Neural cell (in vitro differentiated cells): ENCODE data around the gene DLK1. TPM values are rescaled to one million over a fixed set of nuclear protein-coding genes. Genes with fewer than 3 reads are reported as not detected.

Source experiments
- H2AFZ ChIP-seq: fragments of 200-600, 300-800 bp; sonication (generic), shearing (Covaris generic); 2 replicates; pipeline ENCODE4 v1.6.0; 2014; ENCODE audit warnings: low read depth, mild to moderate bottlenecking, antibody characterized with exemption, low read length, moderate library complexity
- H3F3A ChIP-seq: fragments of 200-600 bp; shearing (Covaris generic); 2 replicates; pipeline ENCODE4 v1.6.1; 2016; ENCODE audit warnings: mild to moderate bottlenecking, moderate library complexity, mixed read lengths, antibody characterized with exemption, low read length; ENCODE audit not compliant: insufficient read depth, poor library complexity, severe bottlenecking
- H3K27ac ChIP-seq: fragments of 200-600, 300-800 bp; sonication (generic), shearing (Covaris generic); 2 replicates; pipeline ENCODE4 v1.5.1; 2014; ENCODE audit warnings: mild to moderate bottlenecking, low read length, moderate library complexity
- H3K27me3 ChIP-seq: fragments of 300-800, 200-600 bp; sonication (generic), shearing (Covaris generic); 2 replicates; pipeline ENCODE4 v1.6.0; 2014; ENCODE audit warnings: mild to moderate bottlenecking, low read depth, low read length, moderate library complexity; ENCODE audit not compliant: insufficient read depth
- H3K36me3 ChIP-seq: fragments of 300-800, 200-600 bp; sonication (generic), shearing (Covaris generic); 2 replicates; pipeline ENCODE4 v1.5.1; 2014; ENCODE audit warnings: mild to moderate bottlenecking, antibody characterized with exemption, low read length, moderate library complexity; ENCODE audit not compliant: insufficient read depth
- H3K4me2 ChIP-seq: fragments of 300-800, 200-600 bp; sonication (generic), shearing (Covaris generic); 2 replicates; pipeline ENCODE4 v1.6.0; 2014; ENCODE audit warnings: mild to moderate bottlenecking, low read length
- H3K4me3 ChIP-seq: fragments of 300-800, 200-600 bp; sonication (generic), shearing (Covaris generic); 2 replicates; pipeline ENCODE4 v1.5.1; 2014; ENCODE audit warnings: mild to moderate bottlenecking, low read length, moderate library complexity
- H3K79me2 ChIP-seq: fragments of 200-600 bp; shearing (Covaris generic); replicated peaks from 2 replicates; pipeline ENCODE4 v1.6.0; 2014; ENCODE audit warnings: mild to moderate bottlenecking, low read length, moderate library complexity; ENCODE audit not compliant: insufficient read depth
- H3K9ac ChIP-seq: fragments of 300-800, 200-600 bp; sonication (generic), shearing (Covaris generic); 2 replicates; pipeline ENCODE4 v1.6.1; 2016; ENCODE audit warnings: mild to moderate bottlenecking, low read length, mixed read lengths
- H3K9me2 ChIP-seq: fragments of 200-600 bp; shearing (Covaris generic); 2 replicates; pipeline ENCODE4 v1.6.1; 2016; ENCODE audit warnings: mild to moderate bottlenecking, low read length, mixed read lengths; ENCODE audit not compliant: insufficient read depth
- H3K9me3 ChIP-seq: fragments of 200-600, 300-800 bp; sonication (generic), shearing (Covaris generic); 2 replicates; pipeline ENCODE4 v1.6.1; 2016; ENCODE audit warnings: mild to moderate bottlenecking, mixed run types, low read length, moderate library complexity, mixed read lengths
- H4K20me1 ChIP-seq: fragments of 200-600 bp; shearing (Covaris generic); 2 replicates; pipeline ENCODE4 v1.6.1; 2016; ENCODE audit warnings: mild to moderate bottlenecking, mixed run types; ENCODE audit not compliant: insufficient read depth
- EP300 ChIP-seq: fragments of 450-650 bp; conservative IDR thresholded peaks from 2 replicates; pipeline ENCODE4 v1.6.1; 2014; ENCODE audit warnings: antibody characterized with exemption, mild to moderate bottlenecking, moderate library complexity; ENCODE audit not compliant: poor library complexity, severe bottlenecking
- EZH2 ChIP-seq: fragments of 200-600, 300-800 bp; shearing (Covaris generic), sonication (generic); IDR thresholded peaks from 2 replicates; pipeline ENCODE4 v1.6.1; 2014; ENCODE audit warnings: antibody characterized with exemption, low read length, borderline replicate concordance, mild to moderate bottlenecking; ENCODE audit not compliant: insufficient read depth, poor library complexity, severe bottlenecking
- MXI1 ChIP-seq: fragments of 450-650 bp; conservative IDR thresholded peaks from 2 replicates; pipeline ENCODE4 v1.6.1; 2014; ENCODE audit warnings: antibody characterized with exemption, mild to moderate bottlenecking; ENCODE audit not compliant: poor library complexity, severe bottlenecking
- POLR2AphosphoS5 ChIP-seq: IDR thresholded peaks from 2 replicates; pipeline ENCODE4 v1.6.1; 2012
- RAD21 ChIP-seq: fragments of 450-650 bp; conservative IDR thresholded peaks from 2 replicates; pipeline ENCODE4 v1.6.1; 2014; ENCODE audit warnings: antibody characterized with exemption, mild to moderate bottlenecking, moderate library complexity
- SMC3 ChIP-seq: fragments of 450-650 bp; conservative IDR thresholded peaks from 2 replicates; pipeline ENCODE4 v1.6.1; 2014; ENCODE audit warnings: antibody characterized with exemption, mild to moderate bottlenecking, moderate library complexity; ENCODE audit not compliant: poor library complexity
- TAF1 ChIP-seq: IDR thresholded peaks from 2 replicates; pipeline ENCODE4 v1.6.1; 2012; ENCODE audit warnings: low read depth
- polyA plus RNA-seq: library from polyadenylated mRNA; depleted of rRNA; stranded (reverse); fragments of >200 nt; gene quantifications from 2 replicates; pipeline ENCODE4 v1.2.3, GENCODE V29; 2014
- TF ChIP-seq, protein P1 (sequence below): fragments of 450-650 bp; IDR thresholded peaks from 2 replicates; pipeline ENCODE4 v1.5.1; 2014; ENCODE audit warnings: antibody characterized with exemption, mild to moderate bottlenecking, moderate library complexity; ENCODE audit not compliant: poor library complexity, severe bottlenecking
- TF ChIP-seq, protein P2 (sequence below): IDR thresholded peaks from 2 replicates; pipeline ENCODE4 v1.6.1; 2012; ENCODE audit warnings: borderline replicate concordance

Gene DLK1
- polyA plus RNA-seq, 1 donor from 2014 or later = 6.8 TPM

DNA sequence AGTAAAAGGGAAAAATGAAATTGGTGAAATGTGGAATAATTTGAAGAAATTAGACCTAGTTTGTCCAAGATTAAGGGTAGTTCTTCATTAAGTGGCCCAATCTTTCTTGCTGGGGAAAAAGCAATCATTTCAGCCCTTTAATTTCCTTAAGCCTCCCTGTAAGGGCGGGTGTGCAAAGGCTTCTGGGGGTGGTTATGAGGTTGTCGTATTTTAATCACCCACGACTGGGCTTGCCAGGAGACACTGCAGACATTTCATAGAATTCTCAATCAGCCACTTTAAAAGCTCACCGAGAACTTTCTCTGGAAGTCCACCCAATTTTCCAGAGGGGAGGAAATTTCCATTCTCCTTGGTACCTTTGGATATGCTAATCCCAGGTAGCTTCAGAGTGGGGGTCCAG lies 43.4 kb downstream of the DLK1 start:
- no peak for TF ChIP-seq SMC3
- no peak for TF ChIP-seq MXI1
- TF ChIP-seq EZH2 = no peak
- TF ChIP-seq TAF1 = no peak
- TF ChIP-seq POLR2AphosphoS5 = no peak
- TF ChIP-seq, protein P1, sequence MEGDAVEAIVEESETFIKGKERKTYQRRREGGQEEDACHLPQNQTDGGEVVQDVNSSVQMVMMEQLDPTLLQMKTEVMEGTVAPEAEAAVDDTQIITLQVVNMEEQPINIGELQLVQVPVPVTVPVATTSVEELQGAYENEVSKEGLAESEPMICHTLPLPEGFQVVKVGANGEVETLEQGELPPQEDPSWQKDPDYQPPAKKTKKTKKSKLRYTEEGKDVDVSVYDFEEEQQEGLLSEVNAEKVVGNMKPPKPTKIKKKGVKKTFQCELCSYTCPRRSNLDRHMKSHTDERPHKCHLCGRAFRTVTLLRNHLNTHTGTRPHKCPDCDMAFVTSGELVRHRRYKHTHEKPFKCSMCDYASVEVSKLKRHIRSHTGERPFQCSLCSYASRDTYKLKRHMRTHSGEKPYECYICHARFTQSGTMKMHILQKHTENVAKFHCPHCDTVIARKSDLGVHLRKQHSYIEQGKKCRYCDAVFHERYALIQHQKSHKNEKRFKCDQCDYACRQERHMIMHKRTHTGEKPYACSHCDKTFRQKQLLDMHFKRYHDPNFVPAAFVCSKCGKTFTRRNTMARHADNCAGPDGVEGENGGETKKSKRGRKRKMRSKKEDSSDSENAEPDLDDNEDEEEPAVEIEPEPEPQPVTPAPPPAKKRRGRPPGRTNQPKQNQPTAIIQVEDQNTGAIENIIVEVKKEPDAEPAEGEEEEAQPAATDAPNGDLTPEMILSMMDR = no peak
- no peak for TF ChIP-seq RAD21
- TF ChIP-seq, protein P2, sequence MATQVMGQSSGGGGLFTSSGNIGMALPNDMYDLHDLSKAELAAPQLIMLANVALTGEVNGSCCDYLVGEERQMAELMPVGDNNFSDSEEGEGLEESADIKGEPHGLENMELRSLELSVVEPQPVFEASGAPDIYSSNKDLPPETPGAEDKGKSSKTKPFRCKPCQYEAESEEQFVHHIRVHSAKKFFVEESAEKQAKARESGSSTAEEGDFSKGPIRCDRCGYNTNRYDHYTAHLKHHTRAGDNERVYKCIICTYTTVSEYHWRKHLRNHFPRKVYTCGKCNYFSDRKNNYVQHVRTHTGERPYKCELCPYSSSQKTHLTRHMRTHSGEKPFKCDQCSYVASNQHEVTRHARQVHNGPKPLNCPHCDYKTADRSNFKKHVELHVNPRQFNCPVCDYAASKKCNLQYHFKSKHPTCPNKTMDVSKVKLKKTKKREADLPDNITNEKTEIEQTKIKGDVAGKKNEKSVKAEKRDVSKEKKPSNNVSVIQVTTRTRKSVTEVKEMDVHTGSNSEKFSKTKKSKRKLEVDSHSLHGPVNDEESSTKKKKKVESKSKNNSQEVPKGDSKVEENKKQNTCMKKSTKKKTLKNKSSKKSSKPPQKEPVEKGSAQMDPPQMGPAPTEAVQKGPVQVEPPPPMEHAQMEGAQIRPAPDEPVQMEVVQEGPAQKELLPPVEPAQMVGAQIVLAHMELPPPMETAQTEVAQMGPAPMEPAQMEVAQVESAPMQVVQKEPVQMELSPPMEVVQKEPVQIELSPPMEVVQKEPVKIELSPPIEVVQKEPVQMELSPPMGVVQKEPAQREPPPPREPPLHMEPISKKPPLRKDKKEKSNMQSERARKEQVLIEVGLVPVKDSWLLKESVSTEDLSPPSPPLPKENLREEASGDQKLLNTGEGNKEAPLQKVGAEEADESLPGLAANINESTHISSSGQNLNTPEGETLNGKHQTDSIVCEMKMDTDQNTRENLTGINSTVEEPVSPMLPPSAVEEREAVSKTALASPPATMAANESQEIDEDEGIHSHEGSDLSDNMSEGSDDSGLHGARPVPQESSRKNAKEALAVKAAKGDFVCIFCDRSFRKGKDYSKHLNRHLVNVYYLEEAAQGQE = no peak
- H3K4me2 ChIP-seq = no peak overlapping the region
- H3K9me2 ChIP-seq = no peaks in the 10 kb centered on the region
- H3K9ac ChIP-seq = no peak overlapping the region
- no peaks in the 10 kb centered on the region for H3K36me3 ChIP-seq
- H3F3A ChIP-seq = no peaks in the 10 kb centered on the region
- no peaks in the 10 kb centered on the region for H3K27me3 ChIP-seq
- H3K4me3 ChIP-seq = no peak overlapping the region
- H2AFZ ChIP-seq = no peak overlapping the region
- H3K9me3 ChIP-seq = no peaks in the 10 kb centered on the region
- no peak overlapping the region for H3K27ac ChIP-seq
- no peaks in the 10 kb centered on the region for H4K20me1 ChIP-seq
- no peaks in the 10 kb centered on the region for H3K79me2 ChIP-seq

DNA sequence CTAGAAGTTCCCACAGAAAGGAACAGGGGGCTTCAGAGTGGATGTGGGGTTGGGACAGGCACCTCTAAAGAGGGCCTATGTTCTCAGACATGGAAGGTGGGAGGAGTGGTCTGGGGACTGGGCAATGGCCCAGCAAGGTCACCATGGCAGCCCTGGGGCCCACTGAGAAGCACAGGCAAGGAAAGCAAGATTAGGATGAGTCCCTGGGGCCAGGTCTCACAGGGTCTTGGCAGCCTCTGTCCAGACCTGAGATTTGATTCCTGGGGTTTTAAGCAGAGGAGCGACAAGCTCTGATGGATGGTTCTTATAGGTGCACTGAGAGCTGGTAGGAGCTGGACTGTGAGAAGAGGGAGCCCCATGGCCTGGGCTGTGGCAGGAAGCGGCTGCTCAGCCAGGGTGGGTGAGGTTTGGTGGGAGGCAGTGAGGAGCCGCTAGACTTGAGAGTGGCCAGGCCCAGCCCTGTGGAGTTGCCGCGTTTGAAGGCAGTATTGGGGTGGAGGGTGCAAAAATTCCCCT lies 44.0 kb downstream of the DLK1 start:
- Histone ChIP-seq H3K4me2 (no peak overlapping the region), H3K36me3 (no peaks in the 10 kb centered on the region), H2AFZ (no peak overlapping the region), H3F3A (no peaks in the 10 kb centered on the region), H3K27ac (no peak overlapping the region), H3K79me2 (no peaks in the 10 kb centered on the region), H3K9me2 (no peaks in the 10 kb centered on the region), H4K20me1 (no peaks in the 10 kb centered on the region), H3K27me3 (no peaks in the 10 kb centered on the region), H3K9me3 (no peaks in the 10 kb centered on the region), H3K9ac (no peak overlapping the region), H3K4me3 (no peak overlapping the region)
- TF ChIP-seq, protein P2 = no peak
- TF ChIP-seq EZH2 = no peak
- TF ChIP-seq SMC3 = no peak
- TF ChIP-seq RAD21 = no peak
- no peak for TF ChIP-seq TAF1
- TF ChIP-seq MXI1 = no peak
- no peak for TF ChIP-seq POLR2AphosphoS5
- TF ChIP-seq, protein P1 = no peak
- TF ChIP-seq EP300 = no peak
